ENCODE measurements around the gene PRKN.
A peak's percentile ranks its signal among the peaks of the same experiment; 100 is the strongest.

The PRKN gene

GRCh38 chr6:161507375-161507774, 1220.2 kb downstream of the PRKN start:
- no peak overlapping the region for H3K27ac ChIP-seq (ENCODE audit: low read length, poor library complexity, severe bottlenecking)
- no peak overlapping the region for H3K4me3 ChIP-seq (ENCODE audit: insufficient read depth in 1 of 2, low read depth in 1 of 2, low read length in 2 of 2)
- no peaks in the 10 kb centered on the region for H3K27me3 ChIP-seq (ENCODE audit: control insufficient read depth in 1 of 2, insufficient read depth in 1 of 2, low read length in 2 of 2)
- no peaks in the 10 kb centered on the region for H3K36me3 ChIP-seq (ENCODE audit: control insufficient read depth in 1 of 2, insufficient read depth in 2 of 2, low read depth in 1 of 2, low read length in 2 of 2)
- no peak overlapping the region for H2AFZ ChIP-seq (ENCODE audit: low read depth, low read length)
- peaks cover 7% of the 10 kb centered on the region for H3K9me3 ChIP-seq (ENCODE audit: control insufficient read depth, low read length)
- no peak overlapping the region for H2BK120ac ChIP-seq (ENCODE audit: low read depth, low read length)
- no peak for DNase-seq
- no peak overlapping the region for H4K91ac ChIP-seq (ENCODE audit: low read length)
- H4K8ac ChIP-seq (ENCODE audit: low read length) = no peak overlapping the region
- 74% methylated on average over 4 of the region's 4 CpGs for WGBS
- H2BK12ac ChIP-seq (ENCODE audit: low read length in 2 of 2) = no peak overlapping the region
- H3K18ac ChIP-seq (ENCODE audit: low read depth in 1 of 2, low read length in 2 of 2) = no peak overlapping the region
- H3K14ac ChIP-seq (ENCODE audit: low read length in 2 of 2) = no peak overlapping the region
- H3K9ac ChIP-seq (ENCODE audit: low read length) = no peak overlapping the region
- H3K4ac ChIP-seq (ENCODE audit: low read depth in 1 of 2, low read length in 2 of 2) = no peak overlapping the region
- H3K4me2 ChIP-seq (ENCODE audit: low read length, poor library complexity, severe bottlenecking) = no peak overlapping the region
- peaks cover 3% of the 10 kb centered on the region for H3K4me1 ChIP-seq (ENCODE audit: control insufficient read depth, insufficient read depth, low read depth, low read length)
- H2BK15ac ChIP-seq (ENCODE audit: low read depth, poor library complexity, severe bottlenecking) = no peak overlapping the region
- no peak overlapping the region for H3K23ac ChIP-seq (ENCODE audit: low read length in 2 of 2)
- H3K79me1 ChIP-seq (replicated peaks; ENCODE audit: low read length, poor library complexity, severe bottlenecking) = no peaks in the 10 kb centered on the region
- H2BK5ac ChIP-seq (ENCODE audit: low read depth, low read length, poor library complexity, severe bottlenecking) = no peak overlapping the region
- H2AK5ac ChIP-seq (ENCODE audit: low read length, severe bottlenecking) = no peak overlapping the region

- no peak overlapping the region for H2BK5ac ChIP-seq (ENCODE audit: low read depth, low read length, poor library complexity, severe bottlenecking)
- H3K4me1 ChIP-seq (ENCODE audit: control insufficient read depth, insufficient read depth, low read depth, low read length) = peaks cover 3% of the 10 kb centered on the region
- H4K91ac ChIP-seq (ENCODE audit: low read length) = no peak overlapping the region
- 36% methylated on average over 4 of the region's 4 CpGs for WGBS
- H3K27me3 ChIP-seq (ENCODE audit: control insufficient read depth in 1 of 2, insufficient read depth in 1 of 2, low read length in 2 of 2) = no peaks in the 10 kb centered on the region
- H3K23ac ChIP-seq (ENCODE audit: low read length in 2 of 2) = no peak overlapping the region
- H3K9ac ChIP-seq (ENCODE audit: low read length) = no peak overlapping the region
- H3K27ac ChIP-seq (ENCODE audit: low read length, poor library complexity, severe bottlenecking) = no peak overlapping the region
- H3K4ac ChIP-seq (ENCODE audit: low read depth in 1 of 2, low read length in 2 of 2) = no peak overlapping the region
- no peak overlapping the region for H2BK12ac ChIP-seq (ENCODE audit: low read length in 2 of 2)
- no peaks in the 10 kb centered on the region for H3K36me3 ChIP-seq (ENCODE audit: control insufficient read depth in 1 of 2, insufficient read depth in 2 of 2, low read depth in 1 of 2, low read length in 2 of 2)
- peaks cover 7% of the 10 kb centered on the region for H3K9me3 ChIP-seq (ENCODE audit: control insufficient read depth, low read length)
- H3K79me1 ChIP-seq (replicated peaks; ENCODE audit: low read length, poor library complexity, severe bottlenecking) = no peaks in the 10 kb centered on the region
- DNase-seq = no peak
- H3K4me2 ChIP-seq (ENCODE audit: low read length, poor library complexity, severe bottlenecking) = no peak overlapping the region
- H2BK120ac ChIP-seq (ENCODE audit: low read depth, low read length) = no peak overlapping the region
- H3K18ac ChIP-seq (ENCODE audit: low read depth in 1 of 2, low read length in 2 of 2) = no peak overlapping the region
- no peak overlapping the region for H4K8ac ChIP-seq (ENCODE audit: low read length)
- H2AK5ac ChIP-seq (ENCODE audit: low read length, severe bottlenecking) = no peak overlapping the region
- H2AFZ ChIP-seq (ENCODE audit: low read depth, low read length) = no peak overlapping the region
- no peak overlapping the region for H3K14ac ChIP-seq (ENCODE audit: low read length in 2 of 2)
- H2BK15ac ChIP-seq (ENCODE audit: low read depth, poor library complexity, severe bottlenecking) = no peak overlapping the region
- H3K4me3 ChIP-seq (ENCODE audit: insufficient read depth in 1 of 2, low read depth in 1 of 2, low read length in 2 of 2) = no peak overlapping the region
Measured at GRCh38 chr6:161503570-161503969, 1224.0 kb downstream of the PRKN start.

GRCh38 chr6:161498881-161499280, 1228.7 kb downstream of the PRKN start:
- no peaks in the 10 kb centered on the region for H3K36me3 ChIP-seq (ENCODE audit: control insufficient read depth in 1 of 2, insufficient read depth in 2 of 2, low read depth in 1 of 2, low read length in 2 of 2)
- H2AK5ac ChIP-seq (ENCODE audit: low read length, severe bottlenecking) = no peak overlapping the region
- H2AFZ ChIP-seq (ENCODE audit: low read depth, low read length) = no peak overlapping the region
- no peaks in the 10 kb centered on the region for H3K9me3 ChIP-seq (ENCODE audit: control insufficient read depth, low read length)
- no peak for DNase-seq
- no peak overlapping the region for H2BK15ac ChIP-seq (ENCODE audit: low read depth, poor library complexity, severe bottlenecking)
- no peak overlapping the region for H3K18ac ChIP-seq (ENCODE audit: low read depth in 1 of 2, low read length in 2 of 2)
- H4K91ac ChIP-seq (ENCODE audit: low read length) = no peak overlapping the region
- no peak overlapping the region for H3K4ac ChIP-seq (ENCODE audit: low read depth in 1 of 2, low read length in 2 of 2)
- peaks cover 0 to 4% of the 10 kb centered on the region in 2 experiments for H3K27me3 ChIP-seq (ENCODE audit: control insufficient read depth in 1 of 2, insufficient read depth in 1 of 2, low read length in 2 of 2)
- H3K4me2 ChIP-seq (ENCODE audit: low read length, poor library complexity, severe bottlenecking) = no peak overlapping the region
- H4K8ac ChIP-seq (ENCODE audit: low read length) = no peak overlapping the region
- no peaks in the 10 kb centered on the region for H3K79me1 ChIP-seq (replicated peaks; ENCODE audit: low read length, poor library complexity, severe bottlenecking)
- no peak overlapping the region for H2BK5ac ChIP-seq (ENCODE audit: low read depth, low read length, poor library complexity, severe bottlenecking)
- no peak overlapping the region for H3K23ac ChIP-seq (ENCODE audit: low read length in 2 of 2)
- H2BK12ac ChIP-seq (ENCODE audit: low read length in 2 of 2) = no peak overlapping the region
- 82% methylated on average over 3 of the region's 4 CpGs for WGBS
- H3K4me1 ChIP-seq (ENCODE audit: control insufficient read depth, insufficient read depth, low read depth, low read length) = peaks cover 2% of the 10 kb centered on the region
- no peak overlapping the region for H2BK120ac ChIP-seq (ENCODE audit: low read depth, low read length)
- H3K14ac ChIP-seq (ENCODE audit: low read length in 2 of 2) = no peak overlapping the region
- no peak overlapping the region for H3K9ac ChIP-seq (ENCODE audit: low read length)
- H3K4me3 ChIP-seq (ENCODE audit: insufficient read depth in 1 of 2, low read depth in 1 of 2, low read length in 2 of 2) = no peak overlapping the region
- H3K27ac ChIP-seq (ENCODE audit: low read length, poor library complexity, severe bottlenecking) = no peak overlapping the region

GRCh38 chr6:161498359-161498758, 1229.2 kb downstream of the PRKN start:
- Histone ChIP-seq H2BK12ac (ENCODE audit: low read length in 2 of 2) (no peak overlapping the region), H2AK5ac (ENCODE audit: low read length, severe bottlenecking) (no peak overlapping the region), H4K8ac (ENCODE audit: low read length) (no peak overlapping the region), H2BK5ac (ENCODE audit: low read depth, low read length, poor library complexity, severe bottlenecking) (no peak overlapping the region), H3K4me3 (ENCODE audit: insufficient read depth in 1 of 2, low read depth in 1 of 2, low read length in 2 of 2) (no peak overlapping the region), H3K4me1 (ENCODE audit: control insufficient read depth, insufficient read depth, low read depth, low read length) (peaks cover under 1% of the 10 kb centered on the region), H3K18ac (ENCODE audit: low read depth in 1 of 2, low read length in 2 of 2) (no peak overlapping the region), H3K9me3 (ENCODE audit: control insufficient read depth, low read length) (no peaks in the 10 kb centered on the region), H3K4ac (ENCODE audit: low read depth in 1 of 2, low read length in 2 of 2) (no peak overlapping the region), H3K27me3 (ENCODE audit: control insufficient read depth in 1 of 2, insufficient read depth in 1 of 2, low read length in 2 of 2) (peaks cover 0 to 4% of the 10 kb centered on the region in 2 experiments), H3K27ac (ENCODE audit: low read length, poor library complexity, severe bottlenecking) (no peak overlapping the region), H2BK120ac (ENCODE audit: low read depth, low read length) (no peak overlapping the region), H2BK15ac (ENCODE audit: low read depth, poor library complexity, severe bottlenecking) (no peak overlapping the region), H2AFZ (ENCODE audit: low read depth, low read length) (no peak overlapping the region), H3K36me3 (ENCODE audit: control insufficient read depth in 1 of 2, insufficient read depth in 2 of 2, low read depth in 1 of 2, low read length in 2 of 2) (no peaks in the 10 kb centered on the region), H3K4me2 (ENCODE audit: low read length, poor library complexity, severe bottlenecking) (no peak overlapping the region), H4K91ac (ENCODE audit: low read length) (no peak overlapping the region), H3K23ac (ENCODE audit: low read length in 2 of 2) (no peak overlapping the region), H3K9ac (ENCODE audit: low read length) (no peak overlapping the region), H3K79me1 (replicated peaks; ENCODE audit: low read length, poor library complexity, severe bottlenecking) (no peaks in the 10 kb centered on the region), H3K14ac (ENCODE audit: low read length in 2 of 2) (no peak overlapping the region)
- WGBS = 23% methylated on average over 4 of the region's 7 CpGs
- DNase-seq = peak; percentile 1
